IPS-20b (cell line): ENCODE measurements around the gene EIF4E3.

Experiments used
- H3K27ac ChIP-seq: one replicate; pipeline ENCODE4 v1.5.1; 2013; ENCODE audit warnings: low read length
- H3K27me3 ChIP-seq: 2 replicates; pipeline ENCODE4 v1.6.1; 2013; ENCODE audit warnings: mild to moderate bottlenecking, low read length, inconsistent platforms; ENCODE audit not compliant: insufficient read depth
- H3K36me3 ChIP-seq: 2 replicates; pipeline ENCODE4 v1.6.1; 2013; ENCODE audit warnings: low read depth, mild to moderate bottlenecking, inconsistent platforms, low read length, moderate library complexity; ENCODE audit not compliant: insufficient read depth
- H3K4me1 ChIP-seq: 2 replicates; pipeline ENCODE4 v1.6.1; 2013; ENCODE audit warnings: mild to moderate bottlenecking, control low read depth, inconsistent platforms, low read length, moderate library complexity; ENCODE audit not compliant: insufficient read depth
- H3K4me3 ChIP-seq: 2 replicates; pipeline ENCODE4 v1.5.1; 2013; ENCODE audit warnings: mild to moderate bottlenecking, low read length, inconsistent platforms
- H3K9ac ChIP-seq: 2 replicates; pipeline ENCODE4 v1.6.1; 2013; ENCODE audit warnings: low read depth, mild to moderate bottlenecking, inconsistent platforms, low read length, moderate library complexity
- H3K9me3 ChIP-seq: 2 replicates; pipeline ENCODE4 v1.6.1; 2013; ENCODE audit warnings: mild to moderate bottlenecking, low read depth, low read length, inconsistent platforms; ENCODE audit not compliant: insufficient read depth

Gene EIF4E3

GRCh38 chr3:71641674-71642073 is 83.5 kb downstream of the EIF4E3 start:
- Histone ChIP-seq H3K4me1 (peaks cover 7% of the 10 kb centered on the region; the same call in 1 of the 2 replicates), H3K9ac (no peak overlapping the region), H3K27me3 (no peaks in the 10 kb centered on the region), H3K36me3 (no peaks in the 10 kb centered on the region), H3K27ac (no peak overlapping the region), H3K9me3 (no peaks in the 10 kb centered on the region), H3K4me3 (no peak overlapping the region)

DNA sequence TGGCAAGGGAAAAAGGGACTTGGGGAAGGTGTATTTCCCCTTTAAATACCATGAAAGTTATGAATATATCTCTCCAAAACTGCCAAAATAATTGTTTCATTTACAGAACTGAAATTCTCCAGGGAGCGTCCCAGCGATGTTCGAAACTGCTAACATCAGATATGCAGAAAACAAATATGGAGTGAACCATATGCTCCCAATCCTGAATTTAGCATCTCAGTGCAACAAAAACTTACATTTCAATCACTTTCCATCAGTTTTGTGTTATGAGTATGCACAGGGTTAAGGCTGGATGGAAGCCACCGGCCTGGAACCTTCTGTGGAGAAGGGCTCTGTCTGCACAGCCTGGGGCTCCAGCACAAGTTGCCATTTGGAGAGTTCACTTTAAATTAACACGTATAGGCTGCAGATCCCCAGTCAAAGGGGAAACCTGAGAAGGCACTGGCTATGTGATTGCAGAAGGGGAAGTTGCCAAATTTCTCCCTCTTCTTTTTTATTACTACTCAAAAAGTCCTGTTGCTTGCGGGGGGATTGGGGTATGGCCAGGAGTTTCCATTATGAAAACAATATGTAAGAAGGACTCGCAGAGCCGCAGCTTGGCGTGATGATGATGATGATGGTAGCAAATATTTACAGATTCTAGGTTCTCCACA is 84.7 kb downstream of the EIF4E3 start:
- H3K27ac ChIP-seq = no peak overlapping the region
- H3K9ac ChIP-seq = no peak overlapping the region
- H3K4me3 ChIP-seq = no peak overlapping the region
- no peaks in the 10 kb centered on the region for H3K27me3 ChIP-seq
- H3K4me1 ChIP-seq = peaks cover 7% of the 10 kb centered on the region; the same call in 1 of the 2 replicates
- no peaks in the 10 kb centered on the region for H3K9me3 ChIP-seq
- no peaks in the 10 kb centered on the region for H3K36me3 ChIP-seq

GRCh38 chr3:71636482-71636881 is 88.7 kb downstream of the EIF4E3 start:
- H3K9ac ChIP-seq = no peak overlapping the region
- H3K27me3 ChIP-seq = no peaks in the 10 kb centered on the region
- H3K4me1 ChIP-seq = no peaks in the 10 kb centered on the region

GRCh38 chr3:71636001-71636400 is 89.2 kb downstream of the EIF4E3 start:
- Histone ChIP-seq H3K27ac (no peak overlapping the region), H3K9ac (no peak overlapping the region), H3K27me3 (no peaks in the 10 kb centered on the region), H3K4me1 (no peaks in the 10 kb centered on the region), H3K4me3 (no peak overlapping the region), H3K36me3 (no peaks in the 10 kb centered on the region), H3K9me3 (no peaks in the 10 kb centered on the region)

More at GRCh38 chr3:71636482-71636881, 88.7 kb downstream of the EIF4E3 start:
- H3K36me3 ChIP-seq = no peaks in the 10 kb centered on the region
- no peak overlapping the region for H3K27ac ChIP-seq
- H3K9me3 ChIP-seq = no peaks in the 10 kb centered on the region
- H3K4me3 ChIP-seq = no peak overlapping the region

GRCh38 chr3:71634671-71635070 is 90.5 kb downstream of the EIF4E3 start:
- H3K27me3 ChIP-seq = no peaks in the 10 kb centered on the region

GRCh38 chr3:71629711-71630110 is 95.5 kb downstream of the EIF4E3 start:
- H3K4me3 ChIP-seq = no peak overlapping the region
- H3K27ac ChIP-seq = no peak overlapping the region

More at GRCh38 chr3:71634671-71635070, 90.5 kb downstream of the EIF4E3 start:
- no peaks in the 10 kb centered on the region for H3K9me3 ChIP-seq
- H3K36me3 ChIP-seq = no peaks in the 10 kb centered on the region
- no peak overlapping the region for H3K9ac ChIP-seq
- H3K27ac ChIP-seq = no peak overlapping the region
- no peak overlapping the region for H3K4me3 ChIP-seq
- no peaks in the 10 kb centered on the region for H3K4me1 ChIP-seq

GRCh38 chr3:71629289-71629688 is 95.9 kb downstream of the EIF4E3 start:
- Histone ChIP-seq H3K4me1 (no peaks in the 10 kb centered on the region), H3K9ac (no peak overlapping the region), H3K9me3 (no peaks in the 10 kb centered on the region), H3K27me3 (no peaks in the 10 kb centered on the region), H3K27ac (no peak overlapping the region), H3K36me3 (no peaks in the 10 kb centered on the region), H3K4me3 (no peak overlapping the region)

More at GRCh38 chr3:71629711-71630110, 95.5 kb downstream of the EIF4E3 start:
- H3K36me3 ChIP-seq = no peaks in the 10 kb centered on the region
- H3K9me3 ChIP-seq = no peaks in the 10 kb centered on the region
- H3K4me1 ChIP-seq = no peaks in the 10 kb centered on the region
- H3K9ac ChIP-seq = no peak overlapping the region
- H3K27me3 ChIP-seq = no peaks in the 10 kb centered on the region

DNA sequence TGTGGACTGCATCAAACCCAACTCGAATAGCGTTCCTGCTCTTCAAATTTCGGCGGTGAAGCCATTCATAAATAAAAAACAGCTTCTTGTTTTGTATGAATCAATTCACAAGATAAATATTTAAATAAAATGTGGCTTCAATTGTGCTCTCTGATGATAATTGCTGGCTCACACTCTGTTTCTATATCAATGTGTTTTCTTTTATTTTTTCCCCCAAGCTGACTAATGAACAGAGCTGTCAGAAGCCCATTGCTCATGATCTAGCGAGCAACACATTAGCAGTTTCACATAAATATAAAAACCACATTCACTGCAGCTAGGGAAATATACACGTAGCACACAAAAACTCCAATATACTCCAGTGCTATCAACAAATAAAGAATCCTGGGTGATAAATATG is 96.7 kb downstream of the EIF4E3 start:
- Histone ChIP-seq H3K4me1 (no peaks in the 10 kb centered on the region), H3K4me3 (no peak overlapping the region)

GRCh38 chr3:71625676-71626075 is 99.5 kb downstream of the EIF4E3 start:
- H3K9me3 ChIP-seq = no peaks in the 10 kb centered on the region
- H3K27ac ChIP-seq = no peak overlapping the region
- no peaks in the 10 kb centered on the region for H3K36me3 ChIP-seq
- H3K4me1 ChIP-seq = no peaks in the 10 kb centered on the region
- H3K4me3 ChIP-seq = no peak overlapping the region
- H3K9ac ChIP-seq = no peak overlapping the region
- no peaks in the 10 kb centered on the region for H3K27me3 ChIP-seq

More for the DNA sequence above, 96.7 kb downstream of the EIF4E3 start:
- H3K9ac ChIP-seq = no peak overlapping the region
- H3K9me3 ChIP-seq = no peaks in the 10 kb centered on the region
- H3K27me3 ChIP-seq = no peaks in the 10 kb centered on the region
- H3K36me3 ChIP-seq = no peaks in the 10 kb centered on the region
- H3K27ac ChIP-seq = no peak overlapping the region
